Keratinocyte (primary cell): Measurements from ENCODE around the gene CACNA1C. TPM values are rescaled to one million over a fixed set of nuclear protein-coding genes. Genes with fewer than 3 reads are reported as not detected.

ENCODE experiments used
- DNase-seq: peaks from one replicate; pipeline ENCODE4 v3.0.0-alpha.2; 2011; ENCODE audit warnings: low read depth, missing footprints, low spot score
- FAIRE-seq: peaks from 2 replicates; lab custom pipeline; 2011; peaks lifted over from hg19 to GRCh38; lab: Jason Lieb, UNC
- H2AFZ ChIP-seq: 2 replicates; pipeline ENCODE4 v1.6.0; 2012; ENCODE audit warnings: low read length, control low read depth, inconsistent platforms; ENCODE audit not compliant: control insufficient read depth
- H3K27ac ChIP-seq: 2 replicates; pipeline ENCODE4 v1.5.1; 2011; ENCODE audit warnings: low read length; ENCODE audit not compliant: control insufficient read depth, insufficient read depth
- H3K27me3 ChIP-seq: 3 replicates; pipeline ENCODE4 v1.6.0; 2011; ENCODE audit warnings: low read length; ENCODE audit not compliant: control insufficient read depth, insufficient read depth; ENCODE audit errors: extremely low read depth
- H3K36me3 ChIP-seq, 2 experiments: 2 replicates in 1 of 2; 3 replicates in 1 of 2; pipeline ENCODE4 v1.5.1; 2011; ENCODE audit warnings: low read length in 2 of 2, mild to moderate bottlenecking in 1 of 2; ENCODE audit not compliant: control insufficient read depth in 2 of 2, insufficient read depth in 2 of 2; ENCODE audit errors: extremely low read depth in 1 of 2
- H3K4me1 ChIP-seq: 3 replicates; pipeline ENCODE4 v1.5.1; 2011; ENCODE audit warnings: low read length; ENCODE audit not compliant: control insufficient read depth, insufficient read depth; ENCODE audit errors: extremely low read depth
- H3K4me2 ChIP-seq: 3 replicates; pipeline ENCODE4 v1.6.0; 2011; ENCODE audit warnings: low read depth, low read length; ENCODE audit not compliant: control insufficient read depth, insufficient read depth; ENCODE audit errors: extremely low read depth
- H3K4me3 ChIP-seq, 3 experiments: fragments of 200-600 bp in 1 of 3; sonication (generic) in 1 of 3; 2 replicates in 2 of 3; 3 replicates in 1 of 3; pipeline ENCODE4 v1.5.1; 2011 to 2016; ENCODE audit warnings: low read length in 3 of 3, mild to moderate bottlenecking in 3 of 3, control low read depth in 2 of 3, inconsistent platforms in 1 of 3, low read depth in 1 of 3, mixed read lengths in 1 of 3, mixed run types in 1 of 3, moderate library complexity in 1 of 3; ENCODE audit not compliant: control insufficient read depth in 2 of 3, insufficient read depth in 2 of 3; ENCODE audit errors: extremely low read depth in 1 of 3
- H3K79me2 ChIP-seq: 2 replicates; pipeline ENCODE4 v1.6.0; 2012; ENCODE audit warnings: low read length; ENCODE audit not compliant: control insufficient read depth, insufficient read depth
- H3K9ac ChIP-seq: 3 replicates; pipeline ENCODE4 v1.6.0; 2011; ENCODE audit warnings: low read length; ENCODE audit not compliant: control insufficient read depth, insufficient read depth; ENCODE audit errors: extremely low read depth
- H3K9me1 ChIP-seq: 3 replicates; pipeline ENCODE4 v1.6.0; 2011; ENCODE audit warnings: low read length; ENCODE audit not compliant: control insufficient read depth, insufficient read depth; ENCODE audit errors: extremely low read depth
- H3K9me3 ChIP-seq: 2 replicates; pipeline ENCODE4 v1.5.1; 2012; ENCODE audit warnings: low read depth, low read length; ENCODE audit not compliant: control insufficient read depth
- H4K20me1 ChIP-seq: 3 replicates; pipeline ENCODE4 v1.6.0; 2011; ENCODE audit warnings: low read length; ENCODE audit not compliant: control insufficient read depth, insufficient read depth; ENCODE audit errors: extremely low read depth
- EZH2 ChIP-seq: IDR thresholded peaks from one replicate; pipeline ENCODE4 v1.6.1; 2012; ENCODE audit warnings: inconsistent platforms, mild to moderate bottlenecking, low read length, moderate library complexity
- dilution Hi-C: fragments of 300-500 bp; cut with MboI; formaldehyde crosslinking; loops from one replicate; pipeline ENCODE4 v1.7.0; 2020; ENCODE audit warnings: low sequenced_read_pairs; ENCODE audit not compliant: extremely low pct_ligation_motif_present
- polyA plus RNA-seq, 5 experiments: library from polyadenylated mRNA; depleted of rRNA in 3 of 5; stranded (reverse) in 3 of 5; stranded (forward) in 1 of 5; unstranded in 1 of 5; fragments of >200 nt; gene quantifications; 1 replicate in 1 of 5; 2 replicates in 3 of 5; 3 replicates in 1 of 5; pipeline versions ENCODE4 v1.2.1 to v1.2.3, GENCODE V29; 2011 to 2012; ENCODE audit warnings: missing spikeins in 2 of 5, low read depth in 1 of 5, low replicate concordance in 1 of 5
- TF ChIP-seq, protein P1 (sequence below), 3 experiments: IDR thresholded peaks in 1 of 3; conservative IDR thresholded peaks in 1 of 3; optimal IDR thresholded peaks in 1 of 3; 2 replicates in 2 of 3; 3 replicates in 1 of 3; pipeline versions ENCODE3 to v1.5.1; 2011; ENCODE audit warnings: low read length in 3 of 3, mild to moderate bottlenecking in 3 of 3, moderate library complexity in 2 of 3, control low read depth in 1 of 3, inconsistent platforms in 1 of 3; ENCODE audit not compliant: insufficient read depth in 2 of 3; ENCODE audit errors: extremely low read depth in 1 of 3

CACNA1C gene
- polyA plus RNA-seq, 1 donor (not counting 4 experiments of a cell fraction or from before 2014, with no cell fraction given): not detected

DNA sequence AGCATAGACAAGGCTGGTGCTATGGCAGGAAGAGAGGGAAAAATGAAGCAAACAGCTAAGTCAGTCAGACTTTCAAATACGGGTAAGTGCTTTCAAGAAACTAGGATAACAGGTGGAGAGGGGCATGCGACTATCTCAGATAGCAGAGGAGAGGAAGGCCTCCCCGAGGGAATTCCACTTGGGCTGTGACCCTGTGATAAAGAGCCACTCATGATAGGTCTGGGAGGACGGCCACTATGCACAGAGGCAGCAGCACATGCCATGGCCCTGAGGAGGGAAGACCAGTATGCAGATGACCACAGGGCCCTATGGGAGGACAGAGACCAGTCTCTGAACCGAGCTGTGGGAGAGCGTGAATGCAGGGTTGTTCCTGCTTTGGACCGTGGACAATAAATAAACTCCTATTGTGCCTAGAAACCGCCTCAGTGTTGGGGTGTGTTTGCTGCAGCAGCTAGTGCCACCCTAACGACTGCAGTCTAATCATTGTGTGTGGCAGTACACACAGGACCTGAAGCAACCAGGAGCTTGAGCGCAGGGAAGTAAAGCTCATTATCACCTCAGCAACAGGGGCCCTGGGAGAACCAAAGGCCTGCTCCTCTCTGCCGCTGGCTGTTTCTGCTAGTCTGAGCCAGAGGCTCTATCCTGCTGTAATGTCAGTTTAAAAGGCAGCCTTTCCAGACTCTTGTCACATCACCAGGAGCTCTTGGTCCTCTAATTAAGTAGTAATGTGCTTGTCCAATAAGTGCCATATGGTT is 119.1 kb downstream of the CACNA1C start:
- no peaks in the 10 kb centered on the region for H3K36me3 ChIP-seq
- dilution Hi-C loops: no loop called here
- H3K9me3 ChIP-seq: no peaks in the 10 kb centered on the region
- H3K9me1 ChIP-seq: no peaks in the 10 kb centered on the region
- TF ChIP-seq, protein P1, sequence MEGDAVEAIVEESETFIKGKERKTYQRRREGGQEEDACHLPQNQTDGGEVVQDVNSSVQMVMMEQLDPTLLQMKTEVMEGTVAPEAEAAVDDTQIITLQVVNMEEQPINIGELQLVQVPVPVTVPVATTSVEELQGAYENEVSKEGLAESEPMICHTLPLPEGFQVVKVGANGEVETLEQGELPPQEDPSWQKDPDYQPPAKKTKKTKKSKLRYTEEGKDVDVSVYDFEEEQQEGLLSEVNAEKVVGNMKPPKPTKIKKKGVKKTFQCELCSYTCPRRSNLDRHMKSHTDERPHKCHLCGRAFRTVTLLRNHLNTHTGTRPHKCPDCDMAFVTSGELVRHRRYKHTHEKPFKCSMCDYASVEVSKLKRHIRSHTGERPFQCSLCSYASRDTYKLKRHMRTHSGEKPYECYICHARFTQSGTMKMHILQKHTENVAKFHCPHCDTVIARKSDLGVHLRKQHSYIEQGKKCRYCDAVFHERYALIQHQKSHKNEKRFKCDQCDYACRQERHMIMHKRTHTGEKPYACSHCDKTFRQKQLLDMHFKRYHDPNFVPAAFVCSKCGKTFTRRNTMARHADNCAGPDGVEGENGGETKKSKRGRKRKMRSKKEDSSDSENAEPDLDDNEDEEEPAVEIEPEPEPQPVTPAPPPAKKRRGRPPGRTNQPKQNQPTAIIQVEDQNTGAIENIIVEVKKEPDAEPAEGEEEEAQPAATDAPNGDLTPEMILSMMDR (optimal IDR thresholded peaks at IDR 0.05 in 1 of 3, IDR thresholded peaks at IDR 0.05 in 1 of 3, conservative IDR thresholded peaks at IDR 0.05 in 1 of 3; ENCODE audit: extremely low read depth in 1 of 3, insufficient read depth in 2 of 3, low read length in 3 of 3): no peak
- no peak for TF ChIP-seq EZH2
- no peak overlapping the region for H2AFZ ChIP-seq
- FAIRE-seq: no peak
- H3K9ac ChIP-seq: no peak overlapping the region
- H3K79me2 ChIP-seq: no peaks in the 10 kb centered on the region
- H3K4me2 ChIP-seq: no peak overlapping the region
- H3K27me3 ChIP-seq: no peaks in the 10 kb centered on the region
- DNase-seq: no peak
- H3K4me3 ChIP-seq: no peak overlapping the region
- no peaks in the 10 kb centered on the region for H3K4me1 ChIP-seq
- H3K27ac ChIP-seq: no peak overlapping the region
- H4K20me1 ChIP-seq: no peaks in the 10 kb centered on the region

DNA sequence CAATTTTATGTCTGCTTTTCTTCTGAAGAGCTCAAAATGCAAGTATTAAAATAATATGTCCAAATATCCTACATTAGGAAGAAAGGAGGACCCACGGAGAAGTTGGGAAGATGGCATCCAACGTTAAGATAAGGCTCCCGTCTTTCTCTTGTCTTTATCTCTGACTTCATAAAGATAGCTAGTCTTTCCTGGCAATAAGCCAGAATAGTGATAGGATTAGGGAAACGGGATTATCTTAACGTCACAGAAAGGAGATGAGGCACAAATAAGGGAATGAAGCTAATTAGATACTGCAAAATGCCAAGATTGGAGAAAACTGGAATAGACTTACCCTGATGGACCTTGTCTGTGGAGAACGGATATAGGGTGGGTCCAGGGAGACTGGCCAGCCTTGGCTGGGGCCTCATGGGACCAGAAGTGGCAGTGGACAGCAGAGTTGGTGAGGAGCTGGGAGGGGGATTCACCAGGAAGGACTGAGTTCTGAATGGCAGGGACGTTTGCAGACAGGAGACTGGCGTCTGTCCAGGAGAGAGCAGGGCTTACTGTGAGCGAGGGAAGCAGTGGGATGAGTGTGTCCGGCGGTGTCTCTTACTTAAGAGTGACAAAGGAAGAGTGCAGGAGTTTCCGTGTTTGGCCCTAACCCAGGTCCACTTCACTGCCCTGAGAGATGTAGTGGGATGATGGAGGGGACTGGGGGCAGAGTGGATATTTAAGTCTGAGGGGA is 119.9 kb downstream of the CACNA1C start:
- no peak for DNase-seq
- Histone ChIP-seq H3K4me2 (no peak overlapping the region), H3K9me1 (no peaks in the 10 kb centered on the region), H3K4me1 (no peaks in the 10 kb centered on the region), H3K4me3 (no peak overlapping the region), H3K9me3 (no peaks in the 10 kb centered on the region), H3K9ac (no peak overlapping the region), H2AFZ (no peak overlapping the region), H3K36me3 (no peaks in the 10 kb centered on the region), H4K20me1 (no peaks in the 10 kb centered on the region), H3K27ac (no peak overlapping the region), H3K27me3 (no peaks in the 10 kb centered on the region), H3K79me2 (no peaks in the 10 kb centered on the region)
- TF ChIP-seq, protein P1 (optimal IDR thresholded peaks at IDR 0.05 in 1 of 3, IDR thresholded peaks at IDR 0.05 in 1 of 3, conservative IDR thresholded peaks at IDR 0.05 in 1 of 3; ENCODE audit: extremely low read depth in 1 of 3, insufficient read depth in 2 of 3, low read length in 3 of 3): no peak
- no peak for TF ChIP-seq EZH2
- dilution Hi-C loops: no loop called here
- FAIRE-seq: no peak
